ENCODE results near the gene ZNF280B.
"Not testable (repeated sequence)": the region's sequence is repeated elsewhere in the genome, so short reads cannot be mapped to it uniquely, and the experiment has no call there.

The ZNF280B gene

GRCh38 chr22:22462813-22463567 lies 45.6 kb downstream of the ZNF280B start:
- no peak for DNase-seq

- DNase-seq: no peak
These were observed 47.0 kb downstream of the ZNF280B start for GRCh38 chr22:22461583-22461982.

- DNase-seq: no peak
These were observed 47.4 kb downstream of the ZNF280B start for GRCh38 chr22:22461111-22461510.

GRCh38 chr22:22460635-22461034 lies 47.9 kb downstream of the ZNF280B start:
- no peak for DNase-seq

GRCh38 chr22:22460060-22460459 lies 48.5 kb downstream of the ZNF280B start:
- DNase-seq: no peak

- no peak for DNase-seq
These were observed 49.5 kb downstream of the ZNF280B start for GRCh38 chr22:22458896-22459588.

- DNase-seq: no peak
These were observed 50.2 kb downstream of the ZNF280B start for GRCh38 chr22:22458387-22458786.

- no peak for DNase-seq
These were observed 53.5 kb downstream of the ZNF280B start for GRCh38 chr22:22454997-22455396.

- DNase-seq: no peak
These were observed 55.4 kb downstream of the ZNF280B start for GRCh38 chr22:22452996-22453686.

GRCh38 chr22:22452211-22452610 lies 56.3 kb downstream of the ZNF280B start:
- DNase-seq: no peak

- no peak for DNase-seq
These were observed 58.2 kb downstream of the ZNF280B start for GRCh38 chr22:22450343-22450839.

GRCh38 chr22:22449819-22450218 lies 58.7 kb downstream of the ZNF280B start:
- DNase-seq: no peak

- DNase-seq: no peak
These were observed 62.0 kb downstream of the ZNF280B start for GRCh38 chr22:22446517-22446916.

GRCh38 chr22:22444007-22444589 lies 64.4 kb downstream of the ZNF280B start:
- not testable (repeated sequence) for DNase-seq

- DNase-seq: no peak
These were observed 65.4 kb downstream of the ZNF280B start for GRCh38 chr22:22442928-22443709.

- DNase-seq: not testable (repeated sequence)
These were observed 66.9 kb downstream of the ZNF280B start for GRCh38 chr22:22441626-22442025.

GRCh38 chr22:22440188-22440587 lies 68.4 kb downstream of the ZNF280B start:
- no peak for DNase-seq
